Prostate gland (tissue), 2 donors: ENCODE results near the gene DNAJB1.

Source experiments
- CTCF ChIP-seq, 4 experiments: fragments of 200-600 bp in 2 of 4; fragments of 450-650 bp in 2 of 4; sonication (generic) in 2 of 4; IDR thresholded peaks; 1 replicate in 3 of 4; 2 replicates in 1 of 4; pipeline ENCODE4 v1.5.1; 2016 to 2019; ENCODE audit warnings: antibody characterized with exemption in 4 of 4, mild to moderate bottlenecking in 2 of 4, moderate library complexity in 2 of 4
- POLR2A ChIP-seq: fragments of 450-650 bp; IDR thresholded peaks from one replicate; pipeline ENCODE4 v1.6.1; 2016; ENCODE audit warnings: antibody characterized with exemption, mild to moderate bottlenecking
- POLR2AphosphoS5 ChIP-seq: sonication (generic); formaldehyde crosslinking; IDR thresholded peaks from one replicate; pipeline ENCODE4 v1.6.1; 2017; ENCODE audit warnings: antibody characterized with exemption

DNA sequence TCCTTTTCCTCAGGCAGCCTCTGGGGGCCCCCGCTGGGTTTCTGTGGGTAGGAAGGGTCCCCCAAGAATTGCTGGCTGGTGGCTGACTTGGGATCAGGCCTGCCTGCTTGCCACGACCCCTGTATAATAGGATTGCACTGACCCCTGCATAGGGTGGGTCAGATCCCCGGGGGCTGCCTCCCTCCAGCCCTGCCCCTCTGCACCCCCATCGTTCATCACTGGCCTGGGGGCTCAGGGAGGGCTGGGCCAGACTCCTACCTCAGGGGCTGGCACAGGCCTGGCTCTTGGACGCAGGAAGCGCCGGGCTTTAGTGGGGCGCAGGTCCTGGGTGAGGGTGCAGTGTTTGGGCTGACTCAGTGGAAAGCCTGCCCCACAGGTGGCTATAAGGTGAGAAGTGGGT is 43.1 kb upstream of the DNAJB1 start:
- TF ChIP-seq POLR2A (no peak), CTCF (IDR thresholded peaks at IDR 0.05) (no peak), POLR2AphosphoS5 (no peak)
